ENCODE results near the gene RASD2. TPM values are rescaled to one million over a fixed set of nuclear protein-coding genes. Genes with fewer than 3 reads are reported as not detected.

RASD2 gene
- total RNA-seq, 1 experiment from 2014 or later, result 0.42 TPM

- H3K23ac ChIP-seq (ENCODE audit: insufficient read length, low read depth, low read length), result no peak overlapping the region
- H3K23me2 ChIP-seq (ENCODE audit: insufficient read length, low read depth, low read length, poor library complexity, severe bottlenecking), result no peaks in the 10 kb centered on the region
- H3K56ac ChIP-seq (ENCODE audit: insufficient read length, low read depth, low read length), result no peak overlapping the region
- H4K91ac ChIP-seq (ENCODE audit: insufficient read length, low read depth, low read length), result no peak overlapping the region
- no peak overlapping the region for H3K4ac ChIP-seq (ENCODE audit: low read depth, low read length)
- no peaks in the 10 kb centered on the region; the same call in 1 of the 2 replicates for H3K27me3 ChIP-seq (ENCODE audit: insufficient read depth, low read length)
- no peaks in the 10 kb centered on the region for H3K79me1 ChIP-seq (ENCODE audit: insufficient read depth, low read depth, low read length, poor library complexity, severe bottlenecking)
- no peak overlapping the region for H4K5ac ChIP-seq (ENCODE audit: insufficient read length, low read depth, low read length)
- no peak overlapping the region for H3T11ph ChIP-seq (ENCODE audit: low read length)
- no peak overlapping the region for H2AK5ac ChIP-seq (ENCODE audit: insufficient read length, low read length)
- no peaks in the 10 kb centered on the region for H3K4me1 ChIP-seq (ENCODE audit: insufficient read depth, low read length)
- H3K27me3 Mint-ChIP-seq (ENCODE audit: low read depth), result peaks cover 64% of the 10 kb centered on the region
- H3K9ac ChIP-seq (ENCODE audit: extremely low read depth, insufficient read length, low read length), result no peak overlapping the region
- no peak overlapping the region for H2BK15ac ChIP-seq (ENCODE audit: low read depth, low read length)
- H3K36me3 Mint-ChIP-seq (ENCODE audit: insufficient read depth in 1 of 3, low read depth in 3 of 3), result no peaks in the 10 kb centered on the region
- H3K4me3 Mint-ChIP-seq, result no peak overlapping the region
- H3K27ac Mint-ChIP-seq, result no peak overlapping the region; a peak in 1 of 7 replicates
- H3K27ac ChIP-seq (ENCODE audit: insufficient read length, low read depth, low read length), result no peak overlapping the region
- H2BK12ac ChIP-seq (ENCODE audit: insufficient read length, low read depth, low read length), result no peak overlapping the region
- H3K4me1 Mint-ChIP-seq, result no peaks in the 10 kb centered on the region
- H4K20me1 ChIP-seq (ENCODE audit: control insufficient read depth, insufficient read depth, insufficient read length), result no peaks in the 10 kb centered on the region
- H3K18ac ChIP-seq (ENCODE audit: insufficient read length, low read depth, low read length), result no peak overlapping the region
- DNase-seq, result no peak
- WGBS (ENCODE audit: extremely low coverage, insufficient read length, low lambda C conversion rate), result no CpG with 5 or more reads among the region's 14 CpGs
- no peak overlapping the region for H2BK5ac ChIP-seq (ENCODE audit: insufficient read length, low read length)
- H3K14ac ChIP-seq (ENCODE audit: insufficient read depth, low read length), result no peak overlapping the region
- no peaks in the 10 kb centered on the region for H3K79me2 ChIP-seq (ENCODE audit: insufficient read depth, low read length)
- H3K9me3 Mint-ChIP-seq, result no peaks in the 10 kb centered on the region
- H2AFZ ChIP-seq (ENCODE audit: low read length), result no peak overlapping the region
- H4K8ac ChIP-seq (replicated peaks; ENCODE audit: insufficient read length, low read depth, low read length), result no peak overlapping the region
- H2BK20ac ChIP-seq (ENCODE audit: low read depth, low read length, poor library complexity, severe bottlenecking), result no peak overlapping the region
- no peaks in the 10 kb centered on the region for H3K9me3 ChIP-seq (ENCODE audit: control insufficient read depth, low read depth, low read length)
- no peak for TF ChIP-seq CTCF (conservative IDR thresholded peaks at IDR 0.05)
- no peak overlapping the region for H2BK120ac ChIP-seq (ENCODE audit: low read depth, low read length, poor library complexity, severe bottlenecking)
- no peak overlapping the region for H3K4me2 ChIP-seq (ENCODE audit: insufficient read depth, insufficient read length, low read length)
Measured at GRCh38 chr22:35498026-35498800, 42.4 kb upstream of the RASD2 start.
